Activated CD4-positive, CD25-positive, alpha-beta regulatory T cell treated with anti-CD3 and anti-CD28 coated beads, Interleukin-2, amount 50 U/mL, for 72 hours (primary cell): Measurements from ENCODE around the gene BLID.

Experiments
- DNase-seq: peaks from one replicate; pipeline ENCODE4 v3.0.0; 2021

Gene BLID

DNA sequence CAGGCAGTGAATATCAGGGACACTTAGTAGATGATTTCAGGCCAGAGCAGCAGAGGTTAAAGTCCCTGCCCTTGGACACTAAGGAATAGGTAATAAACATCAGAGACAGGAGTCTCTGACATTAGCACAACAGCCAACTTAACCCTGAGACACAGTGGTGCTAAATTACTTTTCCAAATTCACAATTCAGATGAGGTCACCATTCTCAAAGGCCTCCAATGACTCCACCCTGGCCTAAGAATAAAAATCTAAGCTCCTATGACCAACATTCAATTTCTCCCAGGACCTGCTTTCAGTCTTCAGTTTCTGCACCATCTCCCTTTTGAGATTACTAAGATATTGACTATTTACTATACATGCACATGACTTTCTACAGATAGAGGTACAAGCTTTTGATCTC is 42.0 kb downstream of the BLID start:
- no peak for DNase-seq

DNA sequence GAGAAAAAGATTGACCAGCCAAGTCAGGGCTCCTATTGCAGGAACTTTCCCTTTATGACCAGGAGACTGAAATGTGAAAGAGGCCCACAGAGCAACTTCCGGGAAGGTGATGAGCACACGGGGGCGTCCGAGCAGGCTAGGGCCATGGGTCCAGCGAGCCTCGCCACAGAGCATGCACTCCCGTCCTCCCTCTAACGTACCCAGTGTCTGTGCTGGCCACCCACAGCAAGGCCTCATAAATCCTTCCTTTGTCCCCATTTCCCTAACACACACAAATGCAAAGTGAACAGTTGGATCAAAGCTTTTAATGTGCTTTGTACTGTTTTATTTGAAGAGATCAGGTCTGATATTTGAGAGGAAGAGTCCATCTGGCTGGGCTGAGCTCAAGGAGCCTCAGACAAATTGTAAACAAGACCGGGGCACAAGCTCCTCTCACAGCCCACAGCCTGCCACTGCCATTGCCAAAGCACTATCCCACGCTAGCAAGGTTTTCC is 44.3 kb downstream of the BLID start:
- DNase-seq, result no peak

DNA sequence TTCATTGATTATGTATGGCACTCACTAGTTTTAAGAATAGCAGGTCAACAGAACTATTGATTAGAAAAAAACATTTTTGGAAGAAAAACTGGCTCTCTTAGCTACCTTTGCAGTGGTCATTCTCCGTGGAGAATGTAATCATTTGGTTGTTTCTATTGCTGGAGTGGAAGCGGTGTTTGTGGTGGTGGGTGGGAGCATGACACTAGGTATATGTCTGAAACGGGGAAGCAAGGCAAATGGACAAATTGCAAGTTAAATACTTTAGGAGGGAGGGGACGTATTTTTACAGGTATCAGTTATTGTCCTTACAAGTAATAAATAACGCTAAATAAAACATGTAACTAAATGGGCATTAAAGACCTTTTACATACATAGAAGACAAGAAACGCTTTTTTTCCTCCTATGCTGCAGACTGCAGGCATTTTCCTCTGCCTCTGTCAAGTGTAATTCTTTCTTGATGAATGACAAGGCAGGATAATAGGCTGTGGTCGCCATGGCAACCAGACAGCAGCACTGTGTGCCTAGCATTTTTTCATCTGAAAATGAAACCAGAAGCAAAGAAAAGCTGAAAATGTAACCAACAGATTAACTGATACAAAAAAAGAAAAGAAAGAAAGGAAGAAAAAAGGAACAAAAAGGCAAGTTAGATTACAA is 46.2 kb downstream of the BLID start:
- no peak for DNase-seq

DNA sequence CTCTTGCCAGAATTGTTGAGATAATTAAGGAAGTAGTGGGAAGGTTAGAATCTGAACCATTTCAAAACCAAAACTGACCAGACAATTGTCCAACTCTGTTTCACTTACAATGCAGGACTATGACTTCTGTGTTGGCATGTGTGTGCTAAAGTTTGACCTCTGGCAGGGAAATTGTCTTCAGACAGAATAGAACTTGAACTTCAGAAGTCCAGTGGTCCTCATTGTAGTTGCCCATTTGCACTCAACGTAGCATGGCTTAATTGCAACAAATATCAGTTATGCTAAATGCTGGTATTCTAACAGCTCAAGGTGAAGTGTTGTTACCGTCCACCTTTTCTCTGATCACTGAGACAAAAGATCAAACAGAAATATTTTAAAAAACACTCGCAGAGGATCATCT is 47.2 kb downstream of the BLID start:
- DNase-seq, result no peak

DNA sequence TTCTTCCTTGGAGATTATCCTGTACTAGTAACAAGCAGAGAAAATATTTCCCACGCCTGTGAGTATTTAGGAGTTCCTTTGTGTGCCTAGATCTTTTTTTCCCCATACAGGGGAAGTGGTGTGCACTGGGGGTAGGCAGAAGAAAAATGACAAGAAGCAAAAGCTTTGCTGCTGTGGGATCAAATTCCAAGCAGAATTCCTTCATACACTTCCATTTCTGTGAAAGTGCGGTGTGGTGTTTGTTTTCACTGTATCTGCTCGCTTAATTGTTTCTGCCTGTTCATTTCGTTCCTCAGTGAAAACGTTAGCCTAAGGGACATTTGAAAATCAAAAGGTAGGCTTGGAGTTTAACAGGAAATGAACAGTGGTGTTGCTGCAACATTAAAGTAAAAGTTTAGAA is 47.9 kb downstream of the BLID start:
- no peak for DNase-seq
